BE2C (cell line): ENCODE results near the gene HOXD9.

Experiments used
- DNase-seq: peaks from one replicate; pipeline ENCODE4 v3.0.0-alpha.2; 2020
- H3K27me3 ChIP-seq: fragments of 250-450 bp; sonication (Bioruptor Pico); 2 replicates; pipeline ENCODE4 v1.5.1; 2020; ENCODE audit warnings: mild to moderate bottlenecking
- H3K36me3 ChIP-seq: fragments of 250-450 bp; sonication (Bioruptor Pico); 2 replicates; pipeline ENCODE4 v1.5.1; 2020; ENCODE audit warnings: mild to moderate bottlenecking
- H3K4me1 ChIP-seq: fragments of 250-450 bp; sonication (Bioruptor Pico); 2 replicates; pipeline ENCODE4 v1.5.1; 2020
- H3K4me3 ChIP-seq: 2 replicates; pipeline ENCODE4 v1.5.1; 2011; ENCODE audit warnings: low read depth, low read length
- H3K9me3 ChIP-seq: fragments of 250-450 bp; sonication (Bioruptor Pico); 2 replicates; pipeline ENCODE4 v1.5.1; 2020
- CTCF ChIP-seq: IDR thresholded peaks from 2 replicates; pipeline ENCODE4 v1.5.1; 2012; ENCODE audit warnings: mild to moderate bottlenecking, low read depth, low read length

HOXD9 gene

GRCh38 chr2:176160986-176161824 lies 38.7 kb downstream of the HOXD9 start:
- no peak overlapping the region for H3K4me3 ChIP-seq
- no peak for DNase-seq
- no peaks in the 10 kb centered on the region for H3K27me3 ChIP-seq
- H3K36me3 ChIP-seq = no peaks in the 10 kb centered on the region
- H3K9me3 ChIP-seq = no peaks in the 10 kb centered on the region
- no peaks in the 10 kb centered on the region for H3K4me1 ChIP-seq
- TF ChIP-seq CTCF = no peak

- H3K27me3 ChIP-seq = no peaks in the 10 kb centered on the region
- no peak for TF ChIP-seq CTCF
- no peaks in the 10 kb centered on the region for H3K9me3 ChIP-seq
- H3K4me1 ChIP-seq = no peaks in the 10 kb centered on the region
- no peak for DNase-seq
- H3K36me3 ChIP-seq = no peaks in the 10 kb centered on the region
- H3K4me3 ChIP-seq = no peak overlapping the region
Observed at GRCh38 chr2:176161825-176162626, 39.5 kb downstream of the HOXD9 start.

GRCh38 chr2:176162911-176163671 lies 40.6 kb downstream of the HOXD9 start:
- no peak for DNase-seq
- Histone ChIP-seq H3K9me3 (no peaks in the 10 kb centered on the region), H3K36me3 (no peaks in the 10 kb centered on the region), H3K4me1 (no peaks in the 10 kb centered on the region), H3K4me3 (no peak overlapping the region), H3K27me3 (no peaks in the 10 kb centered on the region)
- TF ChIP-seq CTCF = no peak

GRCh38 chr2:176163672-176164056 lies 41.1 kb downstream of the HOXD9 start:
- TF ChIP-seq CTCF = no peak
- no peak for DNase-seq
- Histone ChIP-seq H3K4me3 (no peak overlapping the region), H3K27me3 (no peaks in the 10 kb centered on the region), H3K4me1 (no peaks in the 10 kb centered on the region), H3K9me3 (no peaks in the 10 kb centered on the region), H3K36me3 (no peaks in the 10 kb centered on the region)

GRCh38 chr2:176164201-176164600 lies 41.7 kb downstream of the HOXD9 start:
- H3K27me3 ChIP-seq = no peaks in the 10 kb centered on the region
- H3K9me3 ChIP-seq = no peaks in the 10 kb centered on the region
- no peak for DNase-seq
- no peak overlapping the region for H3K4me3 ChIP-seq
- H3K4me1 ChIP-seq = no peaks in the 10 kb centered on the region
- H3K36me3 ChIP-seq = no peaks in the 10 kb centered on the region
- no peak for TF ChIP-seq CTCF
